ENCODE measurements around the gene GPR173. TPM values are rescaled to one million over a fixed set of nuclear protein-coding genes. Genes with fewer than 3 reads are reported as not detected.
A peak's percentile ranks its signal among the peaks of the same experiment; 100 is the strongest.

Gene GPR173
- total and polyA plus RNA-seq, 8 donors: 0.44 to 7.5 (median 0.77) TPM; not detected in 4

DNA sequence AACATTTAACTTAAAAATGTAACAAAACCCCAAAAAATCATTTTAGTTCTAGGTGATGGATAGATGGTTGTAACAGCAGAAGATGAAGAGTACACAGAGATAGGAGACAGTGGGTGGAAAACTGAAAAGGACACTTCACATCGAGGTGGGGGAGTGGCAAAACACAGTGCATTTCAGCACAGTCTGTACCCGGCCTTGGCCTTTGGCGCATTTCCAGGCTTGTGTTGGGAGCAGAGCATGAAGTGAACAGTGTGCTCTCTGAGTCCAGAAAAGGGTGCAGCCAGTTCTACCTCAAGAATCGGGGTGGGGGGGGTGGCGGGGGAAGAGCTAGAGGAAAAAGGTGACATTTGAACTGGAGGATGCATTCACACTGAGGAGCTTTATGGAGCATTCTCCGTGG, 37.9 kb downstream of the GPR173 start:
- TF ChIP-seq POLR2AphosphoS5 (IDR thresholded peaks at IDR 0.05) (peak in 1 of 3 donors; percentile 3), POLR2A (IDR thresholded peaks at IDR 0.05) (no peak)
- H3K4me1 ChIP-seq: peaks cover 0 to 51% (median 34%) of the 10 kb centered on the region in 4 donors
- peak in 1 of 2 donors; percentile 63 for DNase-seq
- intact Hi-C loops (cut with DNase I; ENCODE audit: low total_unique reads): no loop called here
- no peaks in the 10 kb centered on the region for H3K9me3 ChIP-seq
- peaks cover 0 to 9% (median 0%) of the 10 kb centered on the region in 3 donors for H3K27me3 ChIP-seq
- WGBS, 5 donors: 29 to 41% (median 34%) methylated on average over 6 of the region's 6 CpGs
- peak overlapping the region in 4 of 5 donors; percentile 83 to 92 (median 84) for H3K27ac ChIP-seq
- H3K36me3 ChIP-seq: peaks cover 0 to 29% (median 20%) of the 10 kb centered on the region in 4 donors
- peak overlapping the region in 3 of 4 donors; percentile 7 to 72 (median 14) for H3K4me3 ChIP-seq

DNA sequence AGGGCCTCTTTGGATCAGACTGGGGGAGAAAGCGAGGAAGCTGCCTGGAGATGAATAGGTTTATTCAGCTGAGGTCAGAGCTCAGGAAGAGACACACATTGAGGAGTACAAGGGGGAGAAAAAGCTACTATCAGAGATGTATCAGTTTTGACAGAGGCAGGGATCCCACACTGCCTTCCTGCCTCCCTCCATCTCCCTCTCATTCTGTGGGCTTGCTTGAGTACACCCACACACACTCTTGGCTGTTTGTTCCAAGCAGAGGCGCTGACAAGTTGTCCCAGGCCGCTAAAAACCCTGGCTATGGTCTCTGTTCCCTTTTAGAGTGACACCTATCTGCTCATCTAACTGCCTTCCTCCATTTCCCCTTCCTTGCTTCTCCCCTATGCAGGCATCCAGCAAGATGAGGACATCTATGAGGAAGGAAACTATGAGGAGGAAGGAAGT, 38.8 kb downstream of the GPR173 start:
- no peak for DNase-seq
- 57 to 71% (median 67%) methylated on average over 3 of the region's 3 CpGs for WGBS, 5 donors
- Histone ChIP-seq H3K4me3 (peak overlapping the region in 2 of 4 donors; percentile 26 to 72), H3K9me3 (no peaks in the 10 kb centered on the region), H3K27me3 (peaks cover 0 to 9% (median 0%) of the 10 kb centered on the region in 3 donors), H3K27ac (peak overlapping the region; percentile 61 to 92 (median 84)), H3K36me3 (peaks cover 0 to 29% (median 20%) of the 10 kb centered on the region in 4 donors), H3K4me1 (peaks cover 0 to 51% (median 34%) of the 10 kb centered on the region in 4 donors)
- TF ChIP-seq EP300 (IDR thresholded peaks at IDR 0.05) (no peak), POLR2AphosphoS5 (IDR thresholded peaks at IDR 0.05) (no peak), POLR2A (IDR thresholded peaks at IDR 0.05) (no peak)
- TF ChIP-seq, protein P1, sequence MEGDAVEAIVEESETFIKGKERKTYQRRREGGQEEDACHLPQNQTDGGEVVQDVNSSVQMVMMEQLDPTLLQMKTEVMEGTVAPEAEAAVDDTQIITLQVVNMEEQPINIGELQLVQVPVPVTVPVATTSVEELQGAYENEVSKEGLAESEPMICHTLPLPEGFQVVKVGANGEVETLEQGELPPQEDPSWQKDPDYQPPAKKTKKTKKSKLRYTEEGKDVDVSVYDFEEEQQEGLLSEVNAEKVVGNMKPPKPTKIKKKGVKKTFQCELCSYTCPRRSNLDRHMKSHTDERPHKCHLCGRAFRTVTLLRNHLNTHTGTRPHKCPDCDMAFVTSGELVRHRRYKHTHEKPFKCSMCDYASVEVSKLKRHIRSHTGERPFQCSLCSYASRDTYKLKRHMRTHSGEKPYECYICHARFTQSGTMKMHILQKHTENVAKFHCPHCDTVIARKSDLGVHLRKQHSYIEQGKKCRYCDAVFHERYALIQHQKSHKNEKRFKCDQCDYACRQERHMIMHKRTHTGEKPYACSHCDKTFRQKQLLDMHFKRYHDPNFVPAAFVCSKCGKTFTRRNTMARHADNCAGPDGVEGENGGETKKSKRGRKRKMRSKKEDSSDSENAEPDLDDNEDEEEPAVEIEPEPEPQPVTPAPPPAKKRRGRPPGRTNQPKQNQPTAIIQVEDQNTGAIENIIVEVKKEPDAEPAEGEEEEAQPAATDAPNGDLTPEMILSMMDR (IDR thresholded peaks at IDR 0.05): no peak
- intact Hi-C loops (cut with DNase I; ENCODE audit: low total_unique reads): no loop called here

DNA sequence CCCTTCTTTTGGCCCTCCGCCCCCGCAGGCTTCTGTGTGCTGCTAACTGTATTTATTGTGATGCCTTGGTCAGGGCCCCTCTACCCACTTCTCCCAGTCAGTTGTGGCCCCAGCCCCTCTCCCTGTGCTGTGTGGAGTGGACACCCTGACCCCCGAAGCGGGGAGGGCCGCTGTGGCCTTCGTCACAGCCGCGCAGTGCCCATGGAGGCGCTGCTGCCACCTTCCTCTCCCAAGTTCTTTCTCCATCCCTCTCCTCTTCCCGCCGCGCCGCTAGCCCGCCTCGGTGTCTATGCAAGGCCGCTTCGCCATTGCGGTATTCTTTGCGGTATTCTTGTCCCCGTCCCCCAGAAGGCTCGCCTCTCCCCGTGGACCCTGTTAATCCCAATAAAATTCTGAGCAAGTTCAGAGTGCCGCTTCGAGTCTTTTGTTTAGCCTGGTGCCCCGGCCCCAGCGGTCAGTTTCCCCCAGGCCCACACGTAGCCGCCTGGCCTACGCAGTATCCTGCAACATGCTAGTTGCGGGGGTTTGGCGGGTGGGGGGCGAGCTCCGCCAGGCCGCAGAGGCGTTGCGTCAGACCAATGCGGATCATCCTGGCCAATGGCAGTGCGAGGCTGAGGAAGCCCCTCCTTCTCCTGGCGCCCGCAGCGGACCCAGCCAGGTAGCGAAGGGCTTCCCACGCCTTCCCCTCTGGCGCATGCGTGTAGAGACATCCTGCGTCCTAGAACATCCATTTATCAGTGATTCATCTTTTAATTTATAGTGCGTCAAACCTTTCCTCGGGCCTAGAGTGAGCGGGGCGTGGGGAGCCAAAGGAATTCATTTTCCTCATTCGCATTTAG, 39.8 kb downstream of the GPR173 start:
- H3K36me3 ChIP-seq: peaks cover 0 to 29% (median 20%) of the 10 kb centered on the region in 4 donors
- no peaks in the 10 kb centered on the region for H3K9me3 ChIP-seq
- intact Hi-C loops (cut with DNase I; ENCODE audit: low total_unique reads): no loop called here
- DNase-seq: peak; percentile 84 to 95
- 20 to 44% (median 31%) methylated on average over 31 to 51 of the region's 51 CpGs for WGBS, 5 donors
- H3K4me3 ChIP-seq: peak overlapping the region; percentile 26 to 42 (median 34)
- H3K4me1 ChIP-seq: peaks cover 0 to 47% (median 32%) of the 10 kb centered on the region in 4 donors
- TF ChIP-seq POLR2A (IDR thresholded peaks at IDR 0.05): peak in 1 of 4 donors; percentile 25
- TF ChIP-seq, protein P1 (IDR thresholded peaks at IDR 0.05): no peak
- TF ChIP-seq POLR2AphosphoS5 (IDR thresholded peaks at IDR 0.05): peak; percentile 38 to 66 (median 40)
- H3K27ac ChIP-seq: peak overlapping the region; percentile 79 to 92 (median 84)
- H3K27me3 ChIP-seq: peaks cover 0 to 6% (median 0%) of the 10 kb centered on the region in 3 donors

DNA sequence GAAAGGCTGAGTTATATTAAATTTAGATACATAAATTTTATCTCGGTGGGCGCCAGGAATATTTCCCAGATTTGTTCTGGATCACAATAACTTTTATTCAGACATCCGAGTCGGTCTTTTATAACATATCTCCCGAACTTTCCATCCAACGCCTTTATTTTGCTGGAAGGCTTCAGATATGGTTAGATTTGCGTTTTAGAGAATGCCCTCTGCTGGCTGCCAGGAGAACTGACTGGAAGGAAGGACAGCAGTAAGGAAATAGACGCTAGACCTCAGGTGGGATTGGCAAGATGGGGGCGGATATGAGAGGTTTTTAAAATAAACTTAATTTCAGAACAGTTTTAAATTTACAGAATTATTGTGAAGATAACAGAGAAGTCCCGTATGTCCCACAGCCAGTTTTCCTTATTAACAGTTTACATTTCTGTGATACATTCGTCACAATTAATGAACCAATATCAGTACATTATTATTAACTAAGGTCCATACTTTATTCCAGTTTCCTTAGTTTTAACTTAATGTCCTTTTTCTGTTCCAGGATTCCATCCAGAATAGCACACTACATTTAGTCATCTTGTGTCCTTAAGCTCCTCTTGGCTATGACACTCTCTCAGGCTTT, 40.7 kb downstream of the GPR173 start:
- Histone ChIP-seq H3K4me3 (peak overlapping the region; percentile 26 to 42 (median 34)), H3K4me1 (peaks cover 0 to 39% (median 26%) of the 10 kb centered on the region in 4 donors), H3K27me3 (peaks cover 0 to 3% (median 0%) of the 10 kb centered on the region in 3 donors), H3K36me3 (peaks cover 0 to 26% (median 20%) of the 10 kb centered on the region in 4 donors), H3K9me3 (no peaks in the 10 kb centered on the region), H3K27ac (peak overlapping the region in 4 of 5 donors; percentile 83 to 92 (median 84))
- intact Hi-C loops (cut with DNase I; ENCODE audit: low total_unique reads): no loop called here
- DNase-seq: peak; percentile 57 to 82
- TF ChIP-seq POLR2AphosphoS5 (IDR thresholded peaks at IDR 0.05) (peak in 2 of 3 donors; percentile 10 to 28), POLR2A (IDR thresholded peaks at IDR 0.05) (no peak)
- TF ChIP-seq, protein P1 (IDR thresholded peaks at IDR 0.05): peak in 5 of 7 experiments; percentile 36 to 89 (median 74)
- WGBS, 5 donors: 8 to 19% (median 10%) methylated on average over 11 of the region's 11 CpGs
